HG03432 (cell line): ENCODE data around the gene SLC8A3.

Experiments used
- ATAC-seq: cut with Tn5 transposase; IDR thresholded peaks from one replicate; pipeline ENCODE4 v1.9.1; 2021; ENCODE audit warnings: mild to moderate bottlenecking, moderate library complexity; ENCODE audit not compliant: unreplicated experiment

The SLC8A3 gene

DNA sequence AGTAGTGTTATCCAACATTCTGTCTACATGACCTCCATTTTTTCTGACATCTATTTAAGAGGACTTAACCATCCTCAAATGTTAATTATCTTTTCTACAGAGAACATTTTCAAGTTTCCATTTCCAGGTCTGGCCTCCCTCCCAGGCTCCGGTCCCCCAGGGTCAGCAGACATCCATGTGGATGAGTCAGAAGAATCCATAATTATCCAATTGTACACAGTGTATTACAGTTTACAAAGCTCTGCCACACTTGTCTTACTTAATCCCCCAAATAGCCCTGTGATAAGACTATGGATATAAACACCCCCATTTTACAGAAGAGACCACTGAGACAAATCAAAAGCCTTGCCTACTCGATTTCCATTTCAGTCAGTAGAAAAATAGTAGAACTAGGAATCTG lies 65.0 kb downstream of the SLC8A3 start:
- no peak for ATAC-seq

DNA sequence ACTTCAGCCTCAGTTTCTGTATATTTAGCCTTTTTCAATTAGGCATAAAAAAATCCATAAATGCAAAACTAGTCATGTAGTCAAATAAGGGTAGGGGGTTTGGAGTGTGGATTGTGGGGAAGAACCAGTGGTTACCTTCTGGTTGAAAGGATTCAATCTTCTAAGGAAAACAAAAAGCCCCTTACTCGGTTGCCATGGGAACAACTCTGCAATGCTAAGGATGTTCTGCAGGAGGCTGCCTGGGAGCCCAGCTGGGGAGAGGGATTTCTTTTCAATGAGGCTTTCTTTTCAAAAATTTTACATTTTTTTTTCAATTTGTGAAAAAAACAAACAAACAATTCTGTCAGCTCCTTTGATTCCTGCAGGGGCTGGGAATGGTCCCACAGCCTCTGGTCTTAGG lies 67.2 kb downstream of the SLC8A3 start:
- ATAC-seq, result no peak

DNA sequence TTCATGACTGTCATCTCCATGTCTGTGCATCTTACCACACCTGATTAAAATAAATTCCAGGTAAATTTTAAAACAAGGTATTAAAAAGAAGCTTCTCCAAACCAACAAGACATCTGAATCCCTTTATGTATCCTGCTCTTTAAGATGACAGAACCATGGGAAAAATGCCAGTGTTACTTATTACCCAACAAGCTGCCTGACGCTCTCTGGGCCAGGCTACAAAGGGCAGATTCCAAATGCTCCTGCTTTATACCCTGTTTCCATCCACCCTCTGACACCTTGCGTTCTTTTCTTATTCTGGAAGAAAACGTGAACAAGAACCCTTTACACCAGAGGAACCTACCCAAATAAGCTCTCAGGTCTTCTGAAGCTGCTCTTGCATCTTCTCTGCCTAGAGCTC lies 70.7 kb downstream of the SLC8A3 start:
- ATAC-seq, result no peak

DNA sequence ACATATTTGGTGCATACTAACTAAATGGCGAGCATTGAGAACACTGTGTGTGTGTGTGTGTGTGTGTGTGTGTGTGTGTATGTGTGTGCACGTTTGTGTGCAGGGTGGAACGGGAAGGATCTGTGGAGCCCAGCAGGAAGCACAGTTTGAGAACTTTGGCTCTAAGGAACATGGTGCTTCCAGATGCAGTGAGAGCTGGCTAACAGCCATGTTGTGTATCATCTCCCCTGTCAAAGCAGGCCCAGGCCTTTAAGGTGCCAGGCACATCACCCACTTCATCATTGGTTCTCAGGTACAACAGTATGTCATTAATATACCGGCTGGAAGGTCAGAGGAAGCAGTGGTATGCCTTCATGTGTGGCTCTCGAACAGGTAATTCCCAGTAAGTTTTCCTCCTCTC lies 72.5 kb downstream of the SLC8A3 start:
- ATAC-seq, result no peak

DNA sequence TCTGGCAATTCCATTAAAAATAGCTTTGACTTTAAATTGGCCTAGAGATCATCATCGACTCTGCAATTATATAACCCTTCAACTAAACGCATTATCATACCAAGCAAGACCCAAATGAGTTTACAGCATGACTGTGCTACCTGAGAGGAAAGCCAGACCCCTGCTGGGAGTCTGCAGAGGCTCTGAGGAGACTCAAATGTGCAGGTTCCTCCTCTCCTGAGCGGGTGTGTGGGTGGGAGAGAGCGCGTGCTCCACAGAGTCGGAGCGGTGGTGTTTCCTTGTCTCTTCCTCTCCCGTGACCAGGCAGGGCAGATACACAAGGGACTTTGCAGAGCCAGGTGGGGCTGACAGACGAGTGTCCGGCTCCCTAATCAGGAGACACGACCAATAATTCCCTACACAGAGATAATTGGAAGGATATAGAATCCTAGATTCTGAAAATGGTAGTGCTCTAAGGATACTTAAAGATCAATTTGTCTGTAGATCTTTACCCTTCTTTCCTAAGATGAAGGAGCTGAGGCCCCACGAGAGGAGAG lies 74.1 kb downstream of the SLC8A3 start:
- ATAC-seq, result no peak

DNA sequence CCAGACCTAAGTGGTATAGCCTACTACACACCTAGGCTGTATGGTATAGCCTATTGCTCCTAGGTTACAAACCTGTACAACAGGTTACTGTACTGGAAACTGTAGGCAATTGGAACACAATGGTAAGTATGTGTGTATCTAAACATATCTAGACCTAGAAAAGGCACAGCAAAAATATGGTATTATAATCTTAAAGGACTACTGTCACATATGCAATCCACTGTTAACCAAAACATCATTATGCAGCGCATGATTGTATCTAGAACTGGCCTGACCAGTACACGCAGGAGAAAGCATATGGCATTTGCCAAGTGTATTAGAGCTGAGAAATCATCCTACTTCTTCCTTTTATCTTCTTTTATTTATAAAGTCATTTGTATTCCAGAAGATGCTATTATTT lies 75.5 kb downstream of the SLC8A3 start:
- no peak for ATAC-seq

DNA sequence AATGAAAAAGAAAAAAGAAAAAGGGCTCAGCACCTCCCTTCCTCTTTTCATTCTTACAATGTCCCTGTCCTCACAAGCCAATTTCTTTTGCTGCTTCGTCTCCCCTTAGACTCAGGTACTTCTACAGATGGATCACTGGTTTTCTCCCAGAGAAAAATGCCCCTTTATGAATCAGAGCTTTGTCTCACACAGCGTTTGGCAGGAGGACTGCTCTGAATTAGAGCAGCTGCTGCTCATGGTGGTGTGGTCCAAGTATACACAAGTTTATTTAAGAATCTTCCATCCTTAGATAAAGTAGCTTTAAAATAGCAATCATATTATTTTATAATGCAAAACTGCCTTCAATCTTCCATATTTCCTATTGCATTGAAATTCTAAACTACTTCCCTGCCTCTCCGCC lies 80.3 kb downstream of the SLC8A3 start:
- ATAC-seq, result no peak

DNA sequence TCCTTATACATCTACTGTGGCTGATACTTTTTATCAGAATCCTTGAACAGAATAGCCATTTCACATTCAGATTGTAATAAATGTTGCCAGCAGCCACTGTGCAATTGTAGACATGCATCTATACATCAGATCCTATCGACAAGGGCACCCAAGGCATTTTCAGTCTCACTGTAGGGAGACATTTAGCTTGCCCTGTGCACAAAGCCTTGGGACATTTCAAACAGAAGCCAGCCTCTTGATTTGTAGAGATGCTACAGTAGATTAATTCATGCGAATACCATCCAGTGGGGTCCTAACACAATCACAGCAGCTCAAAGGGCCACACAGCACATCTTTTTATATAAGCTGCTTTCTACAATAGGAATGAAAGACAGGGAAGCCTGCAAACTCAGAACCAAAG lies 81.4 kb downstream of the SLC8A3 start:
- no peak for ATAC-seq

DNA sequence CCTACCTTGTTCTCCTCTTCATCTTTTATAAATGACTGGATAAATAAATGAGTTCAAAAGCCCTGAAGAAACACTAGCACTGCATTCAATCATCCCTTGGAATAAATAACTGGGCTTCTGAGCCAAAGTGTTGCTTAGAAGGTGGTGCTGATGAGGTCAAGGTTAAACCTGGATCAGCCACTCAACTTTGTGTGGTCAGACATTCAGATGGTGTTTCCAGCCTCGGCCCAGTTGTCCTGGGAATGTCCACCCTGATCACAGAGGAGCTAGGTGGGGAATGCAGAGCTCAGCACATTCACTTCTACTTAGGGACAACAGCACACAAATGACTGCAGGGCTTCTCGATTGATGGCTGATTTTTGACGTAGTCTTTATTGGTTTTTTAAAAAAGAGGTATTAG lies 88.7 kb downstream of the SLC8A3 start:
- ATAC-seq, result no peak

DNA sequence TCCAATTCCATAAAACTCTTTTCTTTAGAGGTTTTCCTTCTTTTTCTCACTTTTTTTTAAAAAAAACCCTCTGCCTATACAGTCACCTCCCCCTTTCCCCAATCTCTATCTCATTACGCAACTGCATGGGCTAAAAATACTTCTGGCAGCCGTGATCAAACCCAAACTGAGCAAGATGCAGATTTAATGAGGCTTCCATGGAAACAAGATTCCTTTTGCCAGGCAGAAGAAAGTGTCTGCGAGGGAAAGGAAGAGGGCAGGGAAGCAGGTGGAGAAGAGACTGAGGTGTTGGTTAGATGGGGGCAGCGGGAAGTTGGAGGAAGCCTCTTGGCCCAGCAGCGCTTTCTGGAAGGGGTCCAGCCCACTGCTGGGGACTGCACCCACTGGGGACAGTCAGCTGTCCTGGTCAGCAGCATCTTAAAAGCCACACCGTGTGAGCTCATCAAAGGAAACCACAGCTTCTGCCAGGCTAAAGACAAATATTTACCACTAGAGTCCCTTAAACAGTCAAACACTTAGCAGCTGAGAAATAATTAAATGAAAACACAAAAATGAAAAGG lies 90.4 kb downstream of the SLC8A3 start:
- ATAC-seq, result no peak

DNA sequence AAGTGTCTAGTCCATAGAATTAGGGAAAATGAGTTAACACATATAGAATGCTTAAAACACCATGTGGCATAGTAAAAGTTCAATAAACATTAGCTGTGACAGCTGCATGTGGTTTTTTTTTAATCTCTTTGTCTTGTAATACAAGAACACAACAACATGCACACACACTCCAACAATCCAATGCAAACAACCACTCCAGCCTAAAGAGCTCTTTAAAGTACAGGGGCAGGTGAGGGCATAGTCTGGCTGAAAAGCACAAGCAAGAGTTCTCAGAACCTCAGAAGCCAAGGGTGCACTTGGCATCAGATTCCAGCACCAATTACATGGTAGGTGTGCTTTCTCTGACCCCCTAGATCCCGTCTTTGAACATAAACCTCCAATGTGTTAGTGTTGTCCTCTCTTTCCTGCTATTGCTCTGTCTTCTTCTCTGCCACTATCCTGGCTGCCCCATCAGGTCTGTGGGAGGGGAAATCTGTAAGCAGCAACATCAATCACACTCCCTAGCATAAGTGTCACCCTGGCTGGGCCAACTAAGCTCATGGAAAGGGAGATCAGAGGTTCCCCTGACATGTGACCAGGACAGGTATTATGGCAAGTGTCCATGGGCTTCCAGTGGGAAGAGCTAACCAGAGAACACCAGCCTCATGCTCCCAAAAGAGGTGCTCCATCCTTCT lies 91.0 kb downstream of the SLC8A3 start:
- no peak for ATAC-seq

DNA sequence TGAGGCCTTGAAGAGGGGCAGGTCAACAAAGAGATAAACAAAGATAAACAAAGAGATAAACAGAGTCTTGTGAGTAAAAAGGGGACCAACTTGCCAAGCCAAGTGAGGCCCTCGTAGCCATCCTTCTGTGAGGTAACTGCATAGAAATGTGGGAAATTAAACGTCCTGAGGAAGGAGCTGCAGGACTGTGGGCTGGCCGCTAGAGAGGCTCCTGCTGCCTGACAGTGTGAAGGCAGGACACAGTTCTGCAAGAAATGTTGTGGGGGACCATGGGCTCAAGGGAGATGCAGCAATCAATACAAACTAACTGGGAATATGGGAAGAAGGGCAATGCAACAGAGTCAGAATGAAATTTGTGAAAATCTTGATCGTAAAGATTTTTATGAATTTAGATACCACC lies 91.9 kb downstream of the SLC8A3 start:
- ATAC-seq, result no peak

DNA sequence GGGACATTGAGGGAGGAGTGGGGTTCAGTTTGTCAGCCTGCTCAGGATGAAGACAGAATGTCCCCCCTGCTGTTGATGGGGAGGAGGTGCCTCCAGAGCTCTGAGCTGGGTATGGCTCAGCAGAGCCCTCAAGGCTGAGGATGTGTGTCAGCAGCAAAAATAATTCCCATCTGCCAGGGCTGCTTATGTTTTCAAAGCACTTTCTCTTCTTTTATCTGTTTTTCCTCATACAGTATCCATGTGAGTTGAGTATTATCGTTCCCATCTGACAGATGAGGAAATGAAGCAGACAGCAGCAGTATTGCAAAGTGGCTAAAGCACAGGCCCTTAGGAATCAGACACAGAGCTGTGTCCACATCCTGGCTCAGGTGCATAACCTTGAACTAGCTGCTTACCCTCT lies 94.1 kb downstream of the SLC8A3 start:
- ATAC-seq, result no peak

DNA sequence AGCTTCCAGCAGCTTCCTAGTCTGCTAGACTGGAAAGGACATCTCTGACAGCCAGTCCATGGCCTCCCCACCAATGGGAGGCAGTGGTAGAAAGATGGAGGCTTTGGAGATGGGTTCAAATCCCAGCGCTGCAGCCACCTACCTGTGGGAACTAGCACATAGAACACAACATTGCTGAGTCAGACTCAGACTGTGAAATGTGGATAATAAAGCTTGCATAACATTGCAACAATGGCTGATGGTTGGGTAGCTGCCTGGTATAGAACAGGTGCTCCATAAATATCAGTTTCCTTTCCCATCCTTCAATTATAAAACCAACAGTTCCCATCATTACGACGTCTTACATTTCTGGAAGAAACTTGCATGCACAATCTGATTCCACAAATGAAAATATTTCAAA lies 94.6 kb downstream of the SLC8A3 start:
- no peak for ATAC-seq

DNA sequence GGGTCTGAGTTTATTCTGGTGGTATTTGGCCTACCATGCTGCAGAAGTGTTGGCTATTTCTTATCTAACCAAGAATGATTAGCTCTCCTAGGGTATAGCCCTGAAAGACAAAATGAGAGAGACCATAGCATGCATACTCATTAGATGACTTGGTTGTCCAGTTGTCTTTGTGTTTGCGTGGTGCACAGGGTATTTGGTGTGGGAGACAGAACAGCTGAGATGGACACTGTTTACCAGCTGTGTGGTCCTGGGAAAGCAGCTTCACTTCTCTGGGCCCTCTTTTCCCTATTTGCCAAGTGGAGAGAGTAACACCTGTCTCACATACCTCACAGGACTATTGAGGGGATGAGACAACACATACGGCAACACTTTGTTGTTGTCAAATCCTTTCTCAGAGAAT lies 95.6 kb downstream of the SLC8A3 start:
- ATAC-seq, result no peak

DNA sequence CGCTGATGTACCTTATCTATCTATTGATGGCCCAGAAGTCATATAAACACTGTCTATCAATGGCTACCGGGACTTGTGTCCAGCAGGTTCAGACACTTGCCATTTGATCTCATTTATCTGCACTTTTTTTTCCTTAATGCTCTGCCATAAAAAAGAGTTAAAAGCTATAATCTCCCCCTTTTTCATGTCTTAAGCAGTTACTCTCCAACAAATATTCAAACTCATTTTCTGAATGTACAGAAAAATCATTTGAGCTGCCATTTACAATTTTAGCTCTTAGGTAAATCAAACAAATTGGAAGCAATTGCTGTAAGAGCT lies 101.4 kb downstream of the SLC8A3 start:
- ATAC-seq, result no peak

DNA sequence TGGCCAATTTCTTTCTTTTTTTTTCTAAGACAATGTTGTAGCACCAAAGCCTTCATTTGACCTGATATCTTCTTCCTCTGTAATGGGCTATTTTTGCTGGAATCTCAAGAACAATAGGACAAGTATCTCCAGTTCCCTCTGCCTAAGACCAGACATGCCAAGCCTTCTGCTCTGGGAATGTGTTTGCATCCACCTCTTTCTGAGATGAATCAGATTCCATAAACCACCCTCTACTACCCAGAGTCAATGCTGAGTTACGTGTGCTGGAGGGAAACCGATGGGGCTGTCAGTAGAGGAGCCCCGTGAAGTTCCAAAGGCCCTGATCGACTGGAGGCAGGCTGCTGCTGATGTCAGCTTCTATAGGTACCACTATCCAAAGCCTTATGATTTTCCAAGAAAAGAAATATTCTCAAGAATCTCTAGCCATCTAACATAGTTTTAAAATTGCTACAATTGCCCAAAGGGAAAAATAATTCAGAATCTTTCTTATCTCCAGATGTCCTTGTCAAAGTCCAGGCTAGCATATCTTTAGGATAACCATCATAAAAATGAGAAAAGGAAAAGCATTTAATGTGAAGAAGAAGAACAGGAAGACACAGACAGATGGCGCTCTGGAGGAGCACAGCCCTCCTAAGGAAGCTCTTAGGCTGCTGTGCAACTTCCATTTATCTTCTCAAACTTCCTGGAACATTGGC lies 101.9 kb downstream of the SLC8A3 start:
- ATAC-seq, result no peak

DNA sequence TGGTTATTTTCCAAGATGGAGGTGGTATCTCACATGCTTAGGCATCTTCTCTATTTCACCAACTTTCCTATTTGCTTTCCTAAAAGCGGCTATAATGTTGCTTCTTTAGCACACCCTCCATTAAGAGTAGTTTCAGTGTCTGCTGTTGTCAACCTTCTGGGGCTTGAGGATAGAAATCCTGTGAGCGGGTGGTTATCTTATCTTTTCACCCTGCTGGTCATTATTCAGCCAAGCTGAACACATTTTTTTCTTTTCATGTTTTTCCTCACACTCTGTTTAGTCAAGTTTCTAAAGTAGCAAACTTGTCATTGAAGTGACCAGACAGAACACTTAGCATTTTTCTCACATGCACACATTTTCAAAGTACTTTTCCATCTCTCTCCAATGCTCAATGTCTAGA lies 104.5 kb downstream of the SLC8A3 start:
- no peak for ATAC-seq

DNA sequence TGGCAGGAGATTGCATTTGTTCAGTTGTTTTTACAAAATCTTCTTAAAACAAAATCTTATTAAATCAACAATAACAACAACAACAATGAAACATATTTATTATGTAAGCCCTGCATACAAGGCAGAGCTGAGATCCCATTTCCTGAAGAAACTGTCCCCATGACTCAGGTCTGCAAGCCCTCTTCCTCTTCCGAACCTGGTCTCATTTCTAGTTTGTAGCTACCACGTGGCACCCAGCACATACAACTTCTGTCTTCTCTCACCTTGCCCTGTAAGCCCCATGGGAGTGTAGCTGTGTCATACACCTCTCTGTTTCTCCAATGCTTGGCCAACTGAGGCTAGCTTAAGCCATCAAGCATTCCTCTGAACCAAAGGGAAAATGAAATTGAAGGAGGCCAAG lies 106.4 kb downstream of the SLC8A3 start:
- ATAC-seq, result no peak

DNA sequence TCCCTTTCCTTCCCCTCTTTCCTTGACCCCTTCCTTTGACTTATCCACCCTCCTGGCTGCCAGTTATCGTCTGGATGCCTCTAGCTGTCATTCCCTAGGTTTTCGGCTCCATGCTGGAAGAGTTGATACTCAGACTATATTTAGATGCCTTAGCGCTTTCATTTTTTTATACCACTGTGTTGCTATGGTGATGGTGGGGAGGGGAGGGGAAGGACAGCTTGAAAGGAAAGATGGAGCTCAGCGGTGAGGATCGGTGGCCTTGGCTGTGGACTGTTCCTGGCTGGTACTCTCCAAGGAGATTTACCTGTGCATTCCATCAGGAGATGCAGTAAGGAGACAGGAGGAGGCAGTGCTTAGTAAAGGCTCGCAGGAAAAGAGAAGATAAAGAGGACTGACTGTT lies 108.7 kb downstream of the SLC8A3 start:
- no peak for ATAC-seq

DNA sequence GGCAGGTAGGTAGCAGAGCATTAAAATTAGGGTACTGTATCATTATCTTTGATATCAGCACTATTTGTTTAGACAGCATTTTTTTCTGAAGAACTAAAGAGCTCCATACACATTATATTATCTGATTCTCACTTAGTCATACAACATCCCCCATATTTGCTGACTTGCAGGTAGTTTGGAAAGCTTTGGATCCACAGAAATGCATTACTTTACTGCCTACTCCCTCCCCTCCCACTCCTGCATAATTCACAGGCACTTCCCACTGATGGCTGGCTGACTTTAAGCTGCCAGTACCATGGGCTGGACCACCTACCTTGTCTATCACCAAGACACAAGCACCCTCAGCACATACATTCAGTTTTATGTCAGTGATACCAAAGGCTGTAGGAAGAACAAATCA lies 110.4 kb downstream of the SLC8A3 start:
- no peak for ATAC-seq

DNA sequence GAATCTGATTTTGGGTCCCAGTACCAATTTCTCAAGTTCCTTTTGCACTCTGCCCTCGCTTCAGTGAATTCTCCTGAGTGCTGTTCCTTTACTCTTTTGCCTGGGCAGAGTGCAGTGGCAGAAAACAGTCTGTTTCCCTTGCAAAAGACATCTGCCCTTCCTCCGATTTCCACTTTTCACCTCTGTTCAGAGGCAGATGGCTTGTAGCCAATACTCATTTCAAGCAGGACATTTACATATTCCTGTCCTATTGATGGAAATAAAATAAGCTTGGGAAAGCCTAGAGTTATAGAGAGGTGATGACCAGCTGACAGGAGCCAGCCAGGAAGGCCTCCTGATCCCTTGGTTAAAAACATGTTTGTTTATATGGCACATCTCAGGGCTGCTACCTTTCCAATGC lies 111.0 kb downstream of the SLC8A3 start:
- no peak for ATAC-seq

DNA sequence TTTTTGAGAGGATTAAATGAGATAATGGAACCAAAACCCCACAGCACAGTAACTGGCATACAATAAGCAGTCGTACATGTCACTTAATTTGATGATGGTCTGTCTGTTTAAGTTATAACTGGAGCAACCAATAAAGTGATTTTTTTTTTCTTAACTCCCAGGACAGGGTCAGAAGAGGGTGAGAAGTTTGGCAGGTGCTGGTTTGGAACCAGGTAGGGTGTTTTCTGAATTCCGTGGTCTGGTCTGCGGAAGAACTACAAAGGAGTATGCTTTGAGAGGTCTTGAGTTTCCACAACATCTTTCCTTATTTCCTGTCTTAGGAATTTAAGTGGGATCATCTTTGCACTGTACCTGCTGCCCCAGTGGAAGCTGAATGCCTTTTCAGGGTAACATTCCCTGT lies 111.7 kb downstream of the SLC8A3 start:
- ATAC-seq, result no peak
